ENCODE data around the gene SVOPL. TPM values are rescaled to one million over a fixed set of nuclear protein-coding genes. Genes with fewer than 3 reads are reported as not detected.

The SVOPL gene
- total and polyA plus RNA-seq, 4 donors = 0.33 TPM; not detected in 3

- DNase-seq (ENCODE audit: low spot score) = no peak
- H3K27me3 ChIP-seq (ENCODE audit: control insufficient read depth in 4 of 4, insufficient read depth in 4 of 4, low read length in 3 of 4) = no peaks in the 10 kb centered on the region
- no peak overlapping the region for H3K4me3 ChIP-seq (ENCODE audit: low read depth in 1 of 3, low read length in 3 of 3)
- H3K9me3 ChIP-seq (ENCODE audit: control insufficient read depth in 4 of 4, low read length in 3 of 4) = no peaks in the 10 kb centered on the region
- 80% methylated on average over 5 of the region's 5 CpGs for WGBS
- no peak overlapping the region for H3K27ac ChIP-seq (ENCODE audit: low read depth in 1 of 2, low read length in 2 of 2)
- no peaks in the 10 kb centered on the region for H3K4me1 ChIP-seq (ENCODE audit: control insufficient read depth in 4 of 4, insufficient read depth in 4 of 4, low read length in 3 of 4)
- no peak overlapping the region for H3K9ac ChIP-seq (ENCODE audit: low read depth in 1 of 2, low read length in 2 of 2)
- peaks cover 0 to 13% (median 6%) of the 10 kb centered on the region in 4 donors for H3K36me3 ChIP-seq (ENCODE audit: control insufficient read depth in 4 of 4, insufficient read depth in 3 of 4, low read depth in 1 of 4, low read length in 3 of 4)
- TF ChIP-seq ATF3 (IDR thresholded peaks at IDR 0.05) (no peak), NR2F2 (IDR thresholded peaks at IDR 0.05) (peak; percentile 23), ZBTB33 (IDR thresholded peaks at IDR 0.05) (no peak), REST (IDR thresholded peaks at IDR 0.05) (no peak), HNF4G (IDR thresholded peaks at IDR 0.05) (no peak), JUND (IDR thresholded peaks at IDR 0.05) (no peak), TAF1 (conservative IDR thresholded peaks at IDR 0.05) (no peak)
These were observed 155.0 kb downstream of the SVOPL start for GRCh38 chr7:138546064-138546619.

- 67% methylated on average over 6 of the region's 6 CpGs for WGBS
These were observed 156.0 kb downstream of the SVOPL start for GRCh38 chr7:138545123-138545522.

More at GRCh38 chr7:138545123-138545522, 156.0 kb downstream of the SVOPL start:
- H3K9ac ChIP-seq (ENCODE audit: low read depth in 1 of 2, low read length in 2 of 2) = no peak overlapping the region
- H3K9me3 ChIP-seq (ENCODE audit: control insufficient read depth in 4 of 4, low read length in 3 of 4) = no peaks in the 10 kb centered on the region
- DNase-seq (ENCODE audit: low spot score) = no peak
- H3K4me1 ChIP-seq (ENCODE audit: control insufficient read depth in 4 of 4, insufficient read depth in 4 of 4, low read length in 3 of 4) = no peaks in the 10 kb centered on the region
- TF ChIP-seq EGR1 (IDR thresholded peaks at IDR 0.05; ENCODE audit: low read depth in 2 of 2) (no peak), ZBTB33 (IDR thresholded peaks at IDR 0.05) (no peak), REST (IDR thresholded peaks at IDR 0.05) (no peak), HNF4A (conservative IDR thresholded peaks at IDR 0.05) (no peak), HNF4G (IDR thresholded peaks at IDR 0.05) (no peak), RAD21 (IDR thresholded peaks at IDR 0.05) (no peak), FOXA1 (IDR thresholded peaks at IDR 0.05) (no peak), ATF3 (IDR thresholded peaks at IDR 0.05) (no peak), MAX (IDR thresholded peaks at IDR 0.05) (no peak), FOXA2 (IDR thresholded peaks at IDR 0.05) (no peak), SP1 (IDR thresholded peaks at IDR 0.05) (no peak), RXRA (IDR thresholded peaks at IDR 0.05) (no peak)
- no peak overlapping the region for H3K27ac ChIP-seq (ENCODE audit: low read depth in 1 of 2, low read length in 2 of 2)
- no peaks in the 10 kb centered on the region for H3K27me3 ChIP-seq (ENCODE audit: control insufficient read depth in 4 of 4, insufficient read depth in 4 of 4, low read length in 3 of 4)
- no peak overlapping the region for H3K4me3 ChIP-seq (ENCODE audit: low read depth in 1 of 3, low read length in 3 of 3)
- peaks cover 0 to 11% (median 8%) of the 10 kb centered on the region in 4 donors for H3K36me3 ChIP-seq (ENCODE audit: control insufficient read depth in 4 of 4, insufficient read depth in 3 of 4, low read depth in 1 of 4, low read length in 3 of 4)

All from liver (tissue), 9 donors.